ENCODE results near the gene NDUFA6. TPM values are rescaled to one million over a fixed set of nuclear protein-coding genes. Genes with fewer than 3 reads are reported as not detected.
"Not testable (repeated sequence)": the region's sequence is repeated elsewhere in the genome, so short reads cannot be mapped to it uniquely, and the experiment has no call there.

The NDUFA6 gene
- total RNA-seq, 1 donor from 2014 or later = 62.2 TPM

- H3K4me3 Mint-ChIP-seq (ENCODE audit: unreplicated experiment) = peak within 1 kb of the TSS; percentile 10
- DNase-seq (ENCODE audit: low spot score) = no peak
- H3K4me1 Mint-ChIP-seq (ENCODE audit: low read depth) = peaks cover 25% of the 10 kb centered on the region
- no peaks in the 10 kb centered on the region for H3K36me3 Mint-ChIP-seq (ENCODE audit: low read depth)
- H3K27me3 Mint-ChIP-seq (ENCODE audit: low read depth) = no peaks in the 10 kb centered on the region
- TF ChIP-seq CTCF (IDR thresholded peaks at IDR 0.05) = peak; percentile 34
- no peaks in the 10 kb centered on the region for H3K9me3 Mint-ChIP-seq (ENCODE audit: low read depth)
- H3K27ac Mint-ChIP-seq (ENCODE audit: unreplicated experiment) = no peak within 1 kb of the TSS
Observed at GRCh38 chr22:42074132-42074811, 16.3 kb downstream of the NDUFA6 start, which contains the start of gene PHETA2. TSS of gene PHETA2 (plus strand) at chr22:42074248. CDS start at chr22:42077294, 3,046 bp downstream.

GRCh38 chr22:42073621-42074041 lies 16.9 kb downstream of the NDUFA6 start:
- Mint-ChIP-seq H3K4me1 (ENCODE audit: low read depth) (peaks cover 19% of the 10 kb centered on the region), H3K9me3 (ENCODE audit: low read depth) (no peaks in the 10 kb centered on the region), H3K36me3 (ENCODE audit: low read depth) (no peaks in the 10 kb centered on the region), H3K27ac (ENCODE audit: unreplicated experiment) (no peak overlapping the region), H3K4me3 (ENCODE audit: unreplicated experiment) (peak overlapping the region; percentile 10), H3K27me3 (ENCODE audit: low read depth) (no peaks in the 10 kb centered on the region)
- TF ChIP-seq CTCF (IDR thresholded peaks at IDR 0.05) = no peak
- no peak for DNase-seq (ENCODE audit: low spot score)

- H3K27ac Mint-ChIP-seq (ENCODE audit: unreplicated experiment) = no peak overlapping the region
- H3K27me3 Mint-ChIP-seq (ENCODE audit: low read depth) = no peaks in the 10 kb centered on the region
- H3K4me3 Mint-ChIP-seq (ENCODE audit: unreplicated experiment) = no peak overlapping the region
- DNase-seq (ENCODE audit: low spot score) = no peak
- H3K9me3 Mint-ChIP-seq (ENCODE audit: low read depth) = no peaks in the 10 kb centered on the region
- no peak for TF ChIP-seq CTCF (IDR thresholded peaks at IDR 0.05)
- no peaks in the 10 kb centered on the region for H3K36me3 Mint-ChIP-seq (ENCODE audit: low read depth)
- peaks cover 19% of the 10 kb centered on the region for H3K4me1 Mint-ChIP-seq (ENCODE audit: low read depth)
Observed at GRCh38 chr22:42072606-42073330, 17.8 kb downstream of the NDUFA6 start.

- Mint-ChIP-seq H3K27ac (ENCODE audit: unreplicated experiment) (peak overlapping the region; percentile 94), H3K4me3 (ENCODE audit: unreplicated experiment) (peak overlapping the region; percentile 79)
Observed at GRCh38 chr22:42071508-42071907, 19.1 kb downstream of the NDUFA6 start.

GRCh38 chr22:42070517-42071422 lies 19.8 kb downstream of the NDUFA6 start, which contains the start of gene NAGA:
TSS of gene NAGA (minus strand) at chr22:42070812. CDS start at chr22:42070297, 515 bp downstream.
- Mint-ChIP-seq H3K4me3 (ENCODE audit: unreplicated experiment) (peak within 1 kb of the TSS; percentile 79), H3K4me1 (ENCODE audit: low read depth) (peaks cover 19% of the 10 kb centered on the region), H3K9me3 (ENCODE audit: low read depth) (no peaks in the 10 kb centered on the region), H3K27me3 (ENCODE audit: low read depth) (no peaks in the 10 kb centered on the region), H3K36me3 (ENCODE audit: low read depth) (peaks cover 6% of the 10 kb centered on the region), H3K27ac (ENCODE audit: unreplicated experiment) (peak within 1 kb of the TSS; percentile 94)
- no peak for TF ChIP-seq CTCF (IDR thresholded peaks at IDR 0.05)
- peak; percentile 98 for DNase-seq (ENCODE audit: low spot score)

More at GRCh38 chr22:42071508-42071907, 19.1 kb downstream of the NDUFA6 start:
- H3K27me3 Mint-ChIP-seq (ENCODE audit: low read depth); H3K9me3 Mint-ChIP-seq (ENCODE audit: low read depth); H3K36me3 Mint-ChIP-seq (ENCODE audit: low read depth); DNase-seq (ENCODE audit: low spot score): not testable (repeated sequence)
- peaks cover 19% of the 10 kb centered on the region for H3K4me1 Mint-ChIP-seq (ENCODE audit: low read depth)
